ENCODE data around the gene ARHGAP8.

ARHGAP8 gene

GRCh38 chr22:44839721-44840120 is 87.3 kb downstream of the ARHGAP8 start:
- H3K4me3 ChIP-seq (ENCODE audit: low read length, poor library complexity, severe bottlenecking): no peak overlapping the region
- no peaks in the 10 kb centered on the region for H4K20me1 ChIP-seq (ENCODE audit: insufficient read depth, low read length, poor library complexity, severe bottlenecking)
- no peaks in the 10 kb centered on the region for H3F3A ChIP-seq (ENCODE audit: low read depth)
- H3K27me3 ChIP-seq (ENCODE audit: insufficient read depth, low read length, poor library complexity, severe bottlenecking): no peaks in the 10 kb centered on the region
- H3K36me3 ChIP-seq (ENCODE audit: insufficient read depth, low read length): no peaks in the 10 kb centered on the region
- H3K9me2 ChIP-seq (replicated peaks; ENCODE audit: low read depth, low read length): no peaks in the 10 kb centered on the region
- no peak overlapping the region for H3K4me2 ChIP-seq (ENCODE audit: low read depth, low read length, poor library complexity, severe bottlenecking)
- H3K4me1 ChIP-seq (ENCODE audit: insufficient read depth, low read length, poor library complexity, severe bottlenecking): no peaks in the 10 kb centered on the region
- TF ChIP-seq EZH2phosphoT487 (IDR thresholded peaks at IDR 0.05; ENCODE audit: borderline replicate concordance) (no peak), CTCF (conservative IDR thresholded peaks at IDR 0.05; ENCODE audit: low read length) (no peak)
- no peak overlapping the region for H2AFZ ChIP-seq (ENCODE audit: low read length)
- H3K9me3 ChIP-seq (ENCODE audit: insufficient read depth, low read depth, low read length): no peaks in the 10 kb centered on the region
- no peaks in the 10 kb centered on the region for H3K79me2 ChIP-seq (ENCODE audit: insufficient read depth, low read length)
- no peak overlapping the region for H3K9ac ChIP-seq (ENCODE audit: low read depth, low read length, poor library complexity, severe bottlenecking)

GRCh38 chr22:44840611-44841322 is 88.4 kb downstream of the ARHGAP8 start:
- Histone ChIP-seq H3K4me3 (ENCODE audit: low read length, poor library complexity, severe bottlenecking) (no peak overlapping the region), H4K20me1 (ENCODE audit: insufficient read depth, low read length, poor library complexity, severe bottlenecking) (no peaks in the 10 kb centered on the region), H3K4me1 (ENCODE audit: insufficient read depth, low read length, poor library complexity, severe bottlenecking) (no peaks in the 10 kb centered on the region), H3K9ac (ENCODE audit: low read depth, low read length, poor library complexity, severe bottlenecking) (no peak overlapping the region), H3K9me2 (replicated peaks; ENCODE audit: low read depth, low read length) (no peaks in the 10 kb centered on the region), H3K36me3 (ENCODE audit: insufficient read depth, low read length) (no peaks in the 10 kb centered on the region), H3K4me2 (ENCODE audit: low read depth, low read length, poor library complexity, severe bottlenecking) (no peak overlapping the region), H3K79me2 (ENCODE audit: insufficient read depth, low read length) (no peaks in the 10 kb centered on the region), H3K9me3 (ENCODE audit: insufficient read depth, low read depth, low read length) (no peaks in the 10 kb centered on the region), H3K27me3 (ENCODE audit: insufficient read depth, low read length, poor library complexity, severe bottlenecking) (no peaks in the 10 kb centered on the region), H3F3A (ENCODE audit: low read depth) (no peaks in the 10 kb centered on the region), H2AFZ (ENCODE audit: low read length) (no peak overlapping the region)
- TF ChIP-seq EZH2phosphoT487 (IDR thresholded peaks at IDR 0.05; ENCODE audit: borderline replicate concordance): no peak

GRCh38 chr22:44842417-44842816 is 90.0 kb downstream of the ARHGAP8 start:
- no peaks in the 10 kb centered on the region for H3K27me3 ChIP-seq (ENCODE audit: insufficient read depth, low read length, poor library complexity, severe bottlenecking)
- no peak overlapping the region for H3K9ac ChIP-seq (ENCODE audit: low read depth, low read length, poor library complexity, severe bottlenecking)
- H3K4me2 ChIP-seq (ENCODE audit: low read depth, low read length, poor library complexity, severe bottlenecking): no peak overlapping the region
- no peak for TF ChIP-seq EZH2phosphoT487 (IDR thresholded peaks at IDR 0.05; ENCODE audit: borderline replicate concordance)
- H3K9me2 ChIP-seq (replicated peaks; ENCODE audit: low read depth, low read length): no peaks in the 10 kb centered on the region
- H2AFZ ChIP-seq (ENCODE audit: low read length): no peak overlapping the region
- no peak overlapping the region for H3K4me3 ChIP-seq (ENCODE audit: low read length, poor library complexity, severe bottlenecking)
- no peaks in the 10 kb centered on the region for H3F3A ChIP-seq (ENCODE audit: low read depth)
- no peaks in the 10 kb centered on the region for H3K79me2 ChIP-seq (ENCODE audit: insufficient read depth, low read length)
- H4K20me1 ChIP-seq (ENCODE audit: insufficient read depth, low read length, poor library complexity, severe bottlenecking): no peaks in the 10 kb centered on the region
- no peaks in the 10 kb centered on the region for H3K9me3 ChIP-seq (ENCODE audit: insufficient read depth, low read depth, low read length)
- no peaks in the 10 kb centered on the region for H3K4me1 ChIP-seq (ENCODE audit: insufficient read depth, low read length, poor library complexity, severe bottlenecking)
- H3K36me3 ChIP-seq (ENCODE audit: insufficient read depth, low read length): no peaks in the 10 kb centered on the region

- Histone ChIP-seq H3F3A (ENCODE audit: low read depth) (no peaks in the 10 kb centered on the region), H3K9ac (ENCODE audit: low read depth, low read length, poor library complexity, severe bottlenecking) (no peak overlapping the region)
Observed at GRCh38 chr22:44845191-44845590, 92.8 kb downstream of the ARHGAP8 start.

More at GRCh38 chr22:44845191-44845590, 92.8 kb downstream of the ARHGAP8 start:
- no peaks in the 10 kb centered on the region for H3K4me1 ChIP-seq (ENCODE audit: insufficient read depth, low read length, poor library complexity, severe bottlenecking)
- H2AFZ ChIP-seq (ENCODE audit: low read length): no peak overlapping the region
- H3K27me3 ChIP-seq (ENCODE audit: insufficient read depth, low read length, poor library complexity, severe bottlenecking): no peaks in the 10 kb centered on the region
- no peak overlapping the region for H3K4me3 ChIP-seq (ENCODE audit: low read length, poor library complexity, severe bottlenecking)
- TF ChIP-seq EZH2phosphoT487 (IDR thresholded peaks at IDR 0.05; ENCODE audit: borderline replicate concordance) (no peak), CTCF (conservative IDR thresholded peaks at IDR 0.05; ENCODE audit: low read length) (no peak)
- no peaks in the 10 kb centered on the region for H3K9me3 ChIP-seq (ENCODE audit: insufficient read depth, low read depth, low read length)
- H4K20me1 ChIP-seq (ENCODE audit: insufficient read depth, low read length, poor library complexity, severe bottlenecking): no peaks in the 10 kb centered on the region
- H3K79me2 ChIP-seq (ENCODE audit: insufficient read depth, low read length): no peaks in the 10 kb centered on the region
- H3K9me2 ChIP-seq (replicated peaks; ENCODE audit: low read depth, low read length): no peaks in the 10 kb centered on the region
- H3K36me3 ChIP-seq (ENCODE audit: insufficient read depth, low read length): no peaks in the 10 kb centered on the region
- no peak overlapping the region for H3K4me2 ChIP-seq (ENCODE audit: low read depth, low read length, poor library complexity, severe bottlenecking)

All from Loucy (cell line).